ENCODE results near the gene ZNF407. TPM values are rescaled to one million over a fixed set of nuclear protein-coding genes. Genes with fewer than 3 reads are reported as not detected.

ZNF407 gene
- total and polyA plus RNA-seq, 12 donors: 2.5 to 14.9 (median 12.7) TPM

DNA sequence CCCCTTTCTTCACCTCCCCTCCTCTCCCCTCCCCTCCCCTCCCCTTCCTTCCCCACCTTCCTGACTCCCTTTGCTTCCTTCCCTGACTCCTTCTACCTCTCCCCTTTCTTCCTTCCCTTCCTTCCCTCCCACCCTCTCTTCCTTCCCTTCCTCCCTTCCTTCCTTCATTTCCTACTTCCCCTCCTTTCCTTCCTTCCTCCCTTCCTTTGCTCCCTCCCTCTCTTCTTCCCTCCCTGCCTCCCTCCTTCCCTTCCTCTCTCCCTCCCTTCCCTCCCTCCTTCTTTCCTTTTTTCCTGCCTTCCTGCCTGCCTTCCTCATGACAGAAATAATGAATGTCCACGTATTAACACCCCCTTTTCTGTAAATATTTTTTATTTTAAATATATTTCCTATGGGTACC lies 260.2 kb downstream of the ZNF407 start:
- Histone ChIP-seq H3K4me3 (no peak overlapping the region), H3K4me1 (peaks cover 0 to 12% (median 2%) of the 10 kb centered on the region in 9 donors), H3K9me3 (no peaks in the 10 kb centered on the region), H3K36me3 (no peaks in the 10 kb centered on the region), H3K27me3 (no peaks in the 10 kb centered on the region), H3K27ac (no peak overlapping the region)
- DNase-seq (no peak), ATAC-seq (no peak)
- TF ChIP-seq, protein P1, sequence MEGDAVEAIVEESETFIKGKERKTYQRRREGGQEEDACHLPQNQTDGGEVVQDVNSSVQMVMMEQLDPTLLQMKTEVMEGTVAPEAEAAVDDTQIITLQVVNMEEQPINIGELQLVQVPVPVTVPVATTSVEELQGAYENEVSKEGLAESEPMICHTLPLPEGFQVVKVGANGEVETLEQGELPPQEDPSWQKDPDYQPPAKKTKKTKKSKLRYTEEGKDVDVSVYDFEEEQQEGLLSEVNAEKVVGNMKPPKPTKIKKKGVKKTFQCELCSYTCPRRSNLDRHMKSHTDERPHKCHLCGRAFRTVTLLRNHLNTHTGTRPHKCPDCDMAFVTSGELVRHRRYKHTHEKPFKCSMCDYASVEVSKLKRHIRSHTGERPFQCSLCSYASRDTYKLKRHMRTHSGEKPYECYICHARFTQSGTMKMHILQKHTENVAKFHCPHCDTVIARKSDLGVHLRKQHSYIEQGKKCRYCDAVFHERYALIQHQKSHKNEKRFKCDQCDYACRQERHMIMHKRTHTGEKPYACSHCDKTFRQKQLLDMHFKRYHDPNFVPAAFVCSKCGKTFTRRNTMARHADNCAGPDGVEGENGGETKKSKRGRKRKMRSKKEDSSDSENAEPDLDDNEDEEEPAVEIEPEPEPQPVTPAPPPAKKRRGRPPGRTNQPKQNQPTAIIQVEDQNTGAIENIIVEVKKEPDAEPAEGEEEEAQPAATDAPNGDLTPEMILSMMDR (IDR thresholded peaks at IDR 0.05): no peak
- intact Hi-C loops (cut with DNase I): no loop called here
- WGBS, 2 donors: 80 to 87% methylated on average over 1 of the region's 1 CpG

DNA sequence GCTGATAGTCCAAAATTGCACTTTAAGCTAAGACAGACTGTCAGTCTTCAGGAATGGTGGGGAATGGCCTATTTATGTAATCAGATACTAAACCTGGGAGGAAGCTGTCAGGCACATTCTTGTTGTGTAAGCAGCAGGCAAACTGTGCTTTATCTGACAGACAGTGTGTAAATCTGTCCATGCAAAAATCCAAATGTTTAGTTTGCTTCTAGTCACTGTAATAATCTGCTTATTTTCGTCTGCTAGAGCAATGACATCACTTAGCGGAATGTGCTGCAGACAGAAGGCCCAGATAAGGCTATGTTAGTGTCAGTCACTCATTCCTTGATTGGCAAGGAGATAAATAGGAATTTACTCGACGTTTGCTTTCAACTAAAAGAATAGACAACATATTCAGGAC lies 263.5 kb downstream of the ZNF407 start:
- Histone ChIP-seq H3K27ac (peak overlapping the region in 8 of 10 donors; percentile 18 to 77 (median 53)), H3K36me3 (no peaks in the 10 kb centered on the region), H3K27me3 (no peaks in the 10 kb centered on the region), H3K4me1 (peaks cover 0 to 27% (median 2%) of the 10 kb centered on the region in 9 donors), H3K9me3 (no peaks in the 10 kb centered on the region), H3K4me3 (no peak overlapping the region)
- ATAC-seq (peak in 7 of 8 donors; percentile 7 to 41 (median 33)), DNase-seq (no peak)
- TF ChIP-seq, protein P1 (IDR thresholded peaks at IDR 0.05): no peak
- intact Hi-C loops (cut with DNase I): loop anchor here in 2 of 10 donors (5.0 kb wide), 1 partner anchor 59 kb away; no protein-coding TSS in a partner anchor
- 40 to 41% methylated on average over 4 of the region's 4 CpGs for WGBS, 2 donors

- no peaks in the 10 kb centered on the region for H3K27me3 ChIP-seq
- DNase-seq: peak; percentile 29 to 30
- H3K4me1 ChIP-seq: peaks cover 0 to 27% (median 2%) of the 10 kb centered on the region in 9 donors
- 33 to 49% methylated on average over 4 of the region's 4 CpGs for WGBS, 2 donors
- peak in 7 of 8 donors; percentile 82 to 99 (median 96) for ATAC-seq
- TF ChIP-seq, protein P1 (IDR thresholded peaks at IDR 0.05): no peak
- H3K27ac ChIP-seq: peak overlapping the region in 9 of 10 donors; percentile 18 to 77 (median 49)
- peak overlapping the region in 4 of 10 donors; percentile 3 to 18 (median 10) for H3K4me3 ChIP-seq
- intact Hi-C loops (cut with DNase I): loop anchor here in 2 of 10 donors (5.0 kb wide), 1 partner anchor 60 kb away; no protein-coding TSS in a partner anchor
- H3K36me3 ChIP-seq: no peaks in the 10 kb centered on the region
- no peaks in the 10 kb centered on the region for H3K9me3 ChIP-seq
These were observed 264.4 kb downstream of the ZNF407 start for GRCh38 chr18:74862094-74862493.

DNA sequence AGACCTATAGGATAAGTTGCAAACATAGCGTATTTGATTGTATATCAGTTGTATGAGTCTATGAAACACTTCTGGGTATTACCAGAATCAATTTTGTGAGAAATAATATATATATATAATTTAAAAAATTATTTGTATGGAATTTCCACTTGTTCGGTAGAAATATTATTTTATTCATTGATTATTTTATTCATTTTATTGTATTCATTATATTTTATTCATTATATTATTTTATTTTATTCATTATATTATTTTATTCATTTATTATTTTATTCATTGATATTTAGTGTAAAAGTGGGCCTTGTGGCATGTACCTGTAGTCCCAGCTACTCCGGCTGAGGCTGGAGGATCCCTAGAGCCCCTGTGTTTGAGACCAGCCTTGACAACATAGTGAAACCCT lies 268.9 kb downstream of the ZNF407 start:
- TF ChIP-seq, protein P1 (IDR thresholded peaks at IDR 0.05): no peak
- Histone ChIP-seq H3K36me3 (no peaks in the 10 kb centered on the region), H3K9me3 (no peaks in the 10 kb centered on the region), H3K27ac (peak overlapping the region in 1 of 10 donors; percentile 48), H3K27me3 (no peaks in the 10 kb centered on the region), H3K4me1 (peaks cover 0 to 36% (median 4%) of the 10 kb centered on the region in 9 donors), H3K4me3 (no peak overlapping the region)
- 97 to 99% methylated on average over 3 of the region's 3 CpGs for WGBS, 2 donors
- intact Hi-C loops (cut with DNase I): no loop called here
- no peak for DNase-seq
- ATAC-seq: no peak
